ENCODE data around the gene SELENOV. TPM values are rescaled to one million over a fixed set of nuclear protein-coding genes. Genes with fewer than 3 reads are reported as not detected.
"Not testable (repeated sequence)": the region's sequence is repeated elsewhere in the genome, so short reads cannot be mapped to it uniquely, and the experiment has no call there.

SELENOV gene
- total RNA-seq, 4 donors from 2014 or later, result not detected

GRCh38 chr19:39474139-39474620 lies 40.8 kb upstream of the SELENOV start:
- Histone ChIP-seq H3K9me3 (no peaks in the 10 kb centered on the region), H3K27ac (no peak overlapping the region), H3K4me1 (no peaks in the 10 kb centered on the region), H3K36me3 (peaks cover 3 to 85% (median 22%) of the 10 kb centered on the region in 3 donors), H3K27me3 (no peaks in the 10 kb centered on the region), H3K4me3 (no peak overlapping the region)
- peak in 1 of 2 donors; percentile 46 for DNase-seq (ENCODE audit: low spot score in 2 of 2)
- 42 to 50% methylated on average over 9 of the region's 9 CpGs for WGBS, 2 donors
- TF ChIP-seq EP300 (IDR thresholded peaks at IDR 0.05) (no peak), CTCF (IDR thresholded peaks at IDR 0.05) (peak; percentile 62 to 79 (median 73))

GRCh38 chr19:39475748-39476147 lies 39.2 kb upstream of the SELENOV start:
- TF ChIP-seq EP300 (IDR thresholded peaks at IDR 0.05) (no peak), CTCF (IDR thresholded peaks at IDR 0.05) (no peak), POLR2A (IDR thresholded peaks at IDR 0.05) (no peak)
- peaks cover 0 to 70% (median 12%) of the 10 kb centered on the region in 3 donors for H3K36me3 ChIP-seq
- WGBS, 2 donors, result 75 to 86% methylated on average over 2 of the region's 2 CpGs

GRCh38 chr19:39479319-39479801 lies 35.6 kb upstream of the SELENOV start:
- not testable (repeated sequence) for DNase-seq (ENCODE audit: low spot score in 2 of 2); H3K27ac ChIP-seq; H3K27me3 ChIP-seq; H3K4me3 ChIP-seq; H3K9me3 ChIP-seq
- Histone ChIP-seq H3K36me3 (peaks cover 0 to 52% (median 0%) of the 10 kb centered on the region in 3 donors), H3K4me1 (peaks cover 0 to 23% (median 15%) of the 10 kb centered on the region in 4 donors)
- WGBS, 2 donors, result 72 to 77% methylated on average over 11 of the region's 11 CpGs

More at GRCh38 chr19:39475748-39476147, 39.2 kb upstream of the SELENOV start:
- no peaks in the 10 kb centered on the region for H3K9me3 ChIP-seq
- no peak overlapping the region for H3K4me3 ChIP-seq
- no peaks in the 10 kb centered on the region for H3K27me3 ChIP-seq
- H3K4me1 ChIP-seq, result peaks cover 0 to 8% (median 6%) of the 10 kb centered on the region in 4 donors
- no peak overlapping the region for H3K27ac ChIP-seq
- DNase-seq (ENCODE audit: low spot score in 2 of 2), result no peak

- Histone ChIP-seq H3K36me3 (peaks cover 0 to 52% (median 0%) of the 10 kb centered on the region in 3 donors), H3K4me3 (peak overlapping the region; percentile 81 to 96 (median 85)), H3K9me3 (no peaks in the 10 kb centered on the region), H3K27me3 (no peaks in the 10 kb centered on the region), H3K27ac (peak overlapping the region; percentile 67 to 88 (median 86)), H3K4me1 (peaks cover 0 to 23% (median 15%) of the 10 kb centered on the region in 4 donors)
- WGBS, 2 donors, result 33% methylated on average over 10 of the region's 10 CpGs
- no peak for DNase-seq (ENCODE audit: low spot score in 2 of 2)
- TF ChIP-seq CTCF (IDR thresholded peaks at IDR 0.05) (no peak), EP300 (IDR thresholded peaks at IDR 0.05) (no peak), POLR2A (IDR thresholded peaks at IDR 0.05) (no peak)
Measured at GRCh38 chr19:39479916-39480315, 35.0 kb upstream of the SELENOV start.

- peak within 1 kb of the TSS; percentile 67 to 88 (median 86) for H3K27ac ChIP-seq
- H3K4me3 ChIP-seq, result peak within 1 kb of the TSS; percentile 81 to 96 (median 85)
- TF ChIP-seq POLR2A (IDR thresholded peaks at IDR 0.05) (peak in 1 of 2 donors; percentile 63), CTCF (IDR thresholded peaks at IDR 0.05) (peak in 1 of 5 experiments; percentile 58), EP300 (IDR thresholded peaks at IDR 0.05) (peak; percentile 93 to 96)
- DNase-seq (ENCODE audit: low spot score in 2 of 2), result peak; percentile 98
- WGBS, 2 donors, result 0% methylated on average over 32 to 46 of the region's 62 CpGs
- peaks cover 0 to 23% (median 15%) of the 10 kb centered on the region in 4 donors for H3K4me1 ChIP-seq
- no peaks in the 10 kb centered on the region for H3K27me3 ChIP-seq
- peaks cover 3 to 52% (median 3%) of the 10 kb centered on the region in 3 donors for H3K36me3 ChIP-seq
- no peaks in the 10 kb centered on the region for H3K9me3 ChIP-seq
Measured at GRCh38 chr19:39480337-39481228, 34.4 kb upstream of the SELENOV start, which contains the start of gene TIMM50. TIMM50 (plus strand) TSS chr19:39480838; CDS start chr19:39480854, 16 bp downstream.
